OCI-LY3 (cell line): ENCODE results near the gene SCYGR1.

Source experiments
- EZH2phosphoT487 ChIP-seq: fragments of 200-600 bp; shearing (Covaris generic); IDR thresholded peaks from 2 replicates; pipeline ENCODE4 v1.6.1; 2018; ENCODE audit warnings: antibody characterized with exemption, mixed run types, low read depth
- TF ChIP-seq, protein P1 (sequence below): fragments of 200-600, 300-600 bp; sonication (generic); IDR thresholded peaks from 2 replicates; pipeline ENCODE4 v1.5.1; 2014; ENCODE audit warnings: antibody characterized with exemption, low read length, low read depth

DNA sequence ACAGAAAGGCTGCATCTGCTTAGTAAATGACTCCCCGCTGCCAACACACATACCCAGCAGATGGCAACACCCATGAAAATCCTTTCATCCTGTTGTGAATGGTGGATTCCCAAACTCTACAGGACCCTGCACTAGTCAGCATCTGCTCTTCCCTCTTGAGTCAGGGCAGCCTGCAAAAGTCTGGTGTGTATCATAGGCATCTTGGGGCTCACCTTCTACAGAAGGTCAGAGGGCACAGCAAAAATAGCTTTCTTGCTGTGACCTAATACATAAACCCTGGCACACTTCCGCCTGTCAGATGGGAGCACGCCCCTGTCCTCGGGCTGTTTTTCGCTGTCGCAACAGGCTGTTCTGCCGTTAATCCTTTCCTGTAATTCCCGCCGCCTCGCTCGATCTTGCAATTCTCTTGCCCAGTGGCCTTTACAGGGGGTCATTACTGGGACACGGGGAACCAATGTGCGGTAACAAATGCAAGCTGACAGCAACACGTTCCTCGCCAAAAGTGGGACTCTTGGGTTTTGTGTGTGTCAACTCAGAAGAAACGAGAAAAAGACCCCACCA is 19.9 kb upstream of the SCYGR1 start:
- TF ChIP-seq, protein P1, sequence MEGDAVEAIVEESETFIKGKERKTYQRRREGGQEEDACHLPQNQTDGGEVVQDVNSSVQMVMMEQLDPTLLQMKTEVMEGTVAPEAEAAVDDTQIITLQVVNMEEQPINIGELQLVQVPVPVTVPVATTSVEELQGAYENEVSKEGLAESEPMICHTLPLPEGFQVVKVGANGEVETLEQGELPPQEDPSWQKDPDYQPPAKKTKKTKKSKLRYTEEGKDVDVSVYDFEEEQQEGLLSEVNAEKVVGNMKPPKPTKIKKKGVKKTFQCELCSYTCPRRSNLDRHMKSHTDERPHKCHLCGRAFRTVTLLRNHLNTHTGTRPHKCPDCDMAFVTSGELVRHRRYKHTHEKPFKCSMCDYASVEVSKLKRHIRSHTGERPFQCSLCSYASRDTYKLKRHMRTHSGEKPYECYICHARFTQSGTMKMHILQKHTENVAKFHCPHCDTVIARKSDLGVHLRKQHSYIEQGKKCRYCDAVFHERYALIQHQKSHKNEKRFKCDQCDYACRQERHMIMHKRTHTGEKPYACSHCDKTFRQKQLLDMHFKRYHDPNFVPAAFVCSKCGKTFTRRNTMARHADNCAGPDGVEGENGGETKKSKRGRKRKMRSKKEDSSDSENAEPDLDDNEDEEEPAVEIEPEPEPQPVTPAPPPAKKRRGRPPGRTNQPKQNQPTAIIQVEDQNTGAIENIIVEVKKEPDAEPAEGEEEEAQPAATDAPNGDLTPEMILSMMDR = peak; percentile 26
- no peak for TF ChIP-seq EZH2phosphoT487
